H9 (cell line): ENCODE measurements around the gene CEP164. TPM values are rescaled to one million over a fixed set of nuclear protein-coding genes. Genes with fewer than 3 reads are reported as not detected.

ENCODE experiments used
- DNase-seq: peaks from one replicate; pipeline ENCODE4 v3.0.0-alpha.2; 2017
- H2AFZ ChIP-seq: one replicate; pipeline ENCODE4 v1.6.1; 2013; ENCODE audit warnings: mild to moderate bottlenecking, low read length, control low read depth, moderate library complexity
- H2AK5ac ChIP-seq: 2 replicates; pipeline ENCODE4 v1.6.1; 2013; ENCODE audit warnings: low read length, control low read depth, mixed read lengths; ENCODE audit not compliant: insufficient read length
- H2BK120ac ChIP-seq: one replicate; pipeline ENCODE4 v1.6.1; 2013; ENCODE audit warnings: low read depth, mild to moderate bottlenecking, low read length, control low read depth, inconsistent platforms; ENCODE audit not compliant: poor library complexity, severe bottlenecking
- H2BK12ac ChIP-seq: 2 replicates; pipeline ENCODE4 v1.6.1; 2013; ENCODE audit warnings: low read length, control low read depth, mixed read lengths, low read depth; ENCODE audit not compliant: insufficient read length
- H2BK15ac ChIP-seq: 2 replicates; pipeline ENCODE4 v1.6.1; 2013; ENCODE audit warnings: low read depth, low read length, control low read depth
- H2BK20ac ChIP-seq: one replicate; pipeline ENCODE4 v1.6.1; 2013; ENCODE audit warnings: low read depth, mild to moderate bottlenecking, low read length, control low read depth, inconsistent platforms; ENCODE audit not compliant: poor library complexity, severe bottlenecking
- H2BK5ac ChIP-seq: 2 replicates; pipeline ENCODE4 v1.6.1; 2013; ENCODE audit warnings: low read length, control low read depth, mixed read lengths; ENCODE audit not compliant: insufficient read length
- H3K14ac ChIP-seq: 2 replicates; pipeline ENCODE4 v1.6.1; 2013; ENCODE audit warnings: low read length, control low read depth; ENCODE audit not compliant: insufficient read depth
- H3K18ac ChIP-seq: 2 replicates; pipeline ENCODE4 v1.6.1; 2013; ENCODE audit warnings: low read depth, mild to moderate bottlenecking, mixed read lengths, low read length, control low read depth; ENCODE audit not compliant: insufficient read length
- H3K23ac ChIP-seq: 2 replicates; pipeline ENCODE4 v1.6.1; 2013; ENCODE audit warnings: low read length, control low read depth, mixed read lengths, low read depth; ENCODE audit not compliant: insufficient read length
- H3K23me2 ChIP-seq: 2 replicates; pipeline ENCODE4 v1.6.1; 2013; ENCODE audit warnings: low read depth, mild to moderate bottlenecking, mixed read lengths, low read length, control low read depth; ENCODE audit not compliant: insufficient read length, poor library complexity, severe bottlenecking
- H3K27ac ChIP-seq: 2 replicates; pipeline ENCODE4 v1.5.1; 2013; ENCODE audit warnings: low read length, control low read depth, mixed read lengths, low read depth; ENCODE audit not compliant: insufficient read length
- H3K27me3 ChIP-seq: 2 replicates; pipeline ENCODE4 v1.6.1; 2013; ENCODE audit warnings: low read length, control low read depth, inconsistent platforms; ENCODE audit not compliant: insufficient read depth
- H3K4ac ChIP-seq: 2 replicates; pipeline ENCODE4 v1.6.1; 2013; ENCODE audit warnings: low read depth, mild to moderate bottlenecking, control low read depth, inconsistent platforms, low read length, moderate library complexity
- H3K4me1 ChIP-seq: 2 replicates; pipeline ENCODE4 v1.6.1; 2013; ENCODE audit warnings: low read length, control low read depth, inconsistent platforms; ENCODE audit not compliant: insufficient read depth
- H3K4me2 ChIP-seq: 2 replicates; pipeline ENCODE4 v1.6.1; 2013; ENCODE audit warnings: low read length, control low read depth, mixed read lengths; ENCODE audit not compliant: insufficient read length, insufficient read depth
- H3K56ac ChIP-seq: 2 replicates; pipeline ENCODE4 v1.6.1; 2013; ENCODE audit warnings: low read depth, mild to moderate bottlenecking, mixed read lengths, low read length, control low read depth; ENCODE audit not compliant: insufficient read length
- H3K79me1 ChIP-seq: 2 replicates; pipeline ENCODE4 v1.6.1; 2013; ENCODE audit warnings: low read depth, mild to moderate bottlenecking, moderate library complexity, low read length, control low read depth, inconsistent platforms; ENCODE audit not compliant: insufficient read depth, poor library complexity, severe bottlenecking
- H3K79me2 ChIP-seq: 2 replicates; pipeline ENCODE4 v1.6.1; 2013; ENCODE audit warnings: low read length, control low read depth, inconsistent platforms; ENCODE audit not compliant: insufficient read depth
- H3K9ac ChIP-seq: 2 replicates; pipeline ENCODE4 v1.6.1; 2013; ENCODE audit warnings: low read length, control low read depth, mixed read lengths; ENCODE audit not compliant: insufficient read length; ENCODE audit errors: extremely low read depth
- H3K9me3 ChIP-seq: one replicate; pipeline ENCODE4 v1.6.1; 2013; ENCODE audit warnings: low read depth, low read length, inconsistent platforms; ENCODE audit not compliant: control insufficient read depth
- H3T11ph ChIP-seq: one replicate; pipeline ENCODE4 v1.6.1; 2013; ENCODE audit warnings: mild to moderate bottlenecking, low read length, control low read depth, inconsistent platforms
- H4K20me1 ChIP-seq: one replicate; pipeline ENCODE4 v1.6.1; 2013; ENCODE audit not compliant: control insufficient read depth, insufficient read length, insufficient read depth
- H4K5ac ChIP-seq: 2 replicates; pipeline ENCODE4 v1.6.1; 2013; ENCODE audit warnings: low read depth, mild to moderate bottlenecking, mixed read lengths, low read length, control low read depth; ENCODE audit not compliant: insufficient read length
- H4K8ac ChIP-seq: replicated peaks from 2 replicates; pipeline ENCODE4 v1.6.1; 2013; ENCODE audit warnings: low read length, control low read depth, mixed read lengths, low read depth; ENCODE audit not compliant: insufficient read length
- H4K91ac ChIP-seq: 2 replicates; pipeline ENCODE4 v1.6.1; 2013; ENCODE audit warnings: low read depth, mild to moderate bottlenecking, moderate library complexity, mixed read lengths, low read length, control low read depth; ENCODE audit not compliant: insufficient read length
- H3K27ac Mint-ChIP-seq, 3 experiments: 2 replicates in 2 of 3; 3 replicates in 1 of 3; pipeline ENCODE4 v1.8.0; 2020 to 2021; ENCODE audit warnings: mixed read lengths in 3 of 3, mild to moderate bottlenecking in 1 of 3, moderate library complexity in 1 of 3
- H3K27me3 Mint-ChIP-seq: 2 replicates; pipeline ENCODE4 v1.8.0; 2021; ENCODE audit warnings: low read depth, mild to moderate bottlenecking, moderate library complexity, mixed read lengths
- H3K36me3 Mint-ChIP-seq, 3 experiments: 2 replicates in 2 of 3; 3 replicates in 1 of 3; pipeline ENCODE4 v1.8.0; 2020 to 2021; ENCODE audit warnings: low read depth in 3 of 3, mixed read lengths in 3 of 3; ENCODE audit not compliant: insufficient read depth in 1 of 3
- H3K4me1 Mint-ChIP-seq, 2 experiments: 2 replicates each; pipeline ENCODE4 v1.8.0; 2020; ENCODE audit warnings: mixed read lengths in 2 of 2
- H3K4me3 Mint-ChIP-seq, 2 experiments: 2 replicates in 1 of 2; 3 replicates in 1 of 2; pipeline ENCODE4 v1.8.0; 2020 to 2021; ENCODE audit warnings: mild to moderate bottlenecking in 2 of 2, mixed read lengths in 2 of 2, moderate library complexity in 1 of 2
- H3K9me3 Mint-ChIP-seq, 2 experiments: 2 replicates in 1 of 2; 3 replicates in 1 of 2; pipeline ENCODE4 v1.8.0; 2020; ENCODE audit warnings: mild to moderate bottlenecking in 2 of 2, mixed read lengths in 2 of 2, moderate library complexity in 1 of 2
- WGBS: extraction: QIAGEN DNeasy Blood & Tissue Kit; methylation state at CpG from one replicate; pipeline ENCODE4 v1.1.7; 2013; ENCODE audit warnings: missing lambda C conversion rate, low lambda C conversion rate, mixed read lengths; ENCODE audit not compliant: insufficient read length; ENCODE audit errors: extremely low coverage; 5-methylcytosine and 5-hydroxymethylcytosine counted together
- total RNA-seq: library from RNA; stranded (reverse); gene quantifications from 2 replicates; pipeline ENCODE4 v1.2.1, GENCODE V29; 2021
- TF ChIP-seq, protein P1 (sequence below): fragments of 200-600 bp; sonication (generic); conservative IDR thresholded peaks from 3 replicates; pipeline ENCODE4 v1.8.0; 2021; ENCODE audit warnings: antibody characterized with exemption, mild to moderate bottlenecking

CEP164 gene
- total RNA-seq, 1 experiment from 2014 or later, result 24.9 TPM

DNA sequence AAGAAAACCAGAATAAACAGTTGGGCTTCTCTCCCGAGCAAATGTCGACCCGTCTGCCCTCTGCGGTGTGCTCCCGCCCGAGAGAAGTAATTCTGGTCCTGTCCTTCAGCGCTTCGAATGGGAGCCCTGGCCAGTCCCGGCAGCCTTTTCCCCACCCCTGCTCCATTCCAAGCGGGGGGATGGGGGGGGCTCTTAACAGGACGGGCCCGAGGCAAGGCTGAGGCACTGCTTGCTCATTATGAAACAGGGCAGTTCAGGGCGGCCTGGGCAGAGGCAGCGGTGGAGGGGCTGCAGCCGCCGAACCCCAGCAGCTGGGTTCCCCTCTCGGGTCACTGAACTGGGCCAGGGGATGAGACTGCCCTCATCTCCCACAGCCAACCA, 27.4 kb upstream of the CEP164 start:
- H3K27ac ChIP-seq, result no peak overlapping the region
- H3K27ac Mint-ChIP-seq, result peak overlapping the region; percentile 34 to 75 (median 51); a peak in 4 of 7 replicates

More for the DNA sequence above, 27.4 kb upstream of the CEP164 start:
- H2BK12ac ChIP-seq, result no peak overlapping the region
- no peak overlapping the region for H2BK5ac ChIP-seq
- H4K8ac ChIP-seq, result no peak overlapping the region
- no peak overlapping the region for H3K56ac ChIP-seq
- H2AFZ ChIP-seq, result no peak overlapping the region
- H4K20me1 ChIP-seq, result no peaks in the 10 kb centered on the region
- no peak overlapping the region for H3K4ac ChIP-seq
- no peaks in the 10 kb centered on the region for H3K9me3 Mint-ChIP-seq
- H3K9me3 ChIP-seq, result no peaks in the 10 kb centered on the region
- no peak overlapping the region for H2BK20ac ChIP-seq
- peaks cover 39 to 40% of the 10 kb centered on the region in 2 experiments for H3K4me1 Mint-ChIP-seq
- no peak overlapping the region for H3K9ac ChIP-seq
- no peak overlapping the region for H4K5ac ChIP-seq
- H4K91ac ChIP-seq, result no peak overlapping the region
- H3K36me3 Mint-ChIP-seq, result 0 out of 7 replicates have a peak, but pooled peaks cover 0 to 2% (median 0%) of the 10 kb centered on the region in 3 experiments
- H3K79me1 ChIP-seq, result no peaks in the 10 kb centered on the region
- H2AK5ac ChIP-seq, result no peak overlapping the region
- WGBS, result no CpG with 5 or more reads among the region's 17 CpGs
- peak overlapping the region; percentile 56 for H3K18ac ChIP-seq
- no peaks in the 10 kb centered on the region for H3K27me3 ChIP-seq
- no peak overlapping the region for H3K4me2 ChIP-seq
- H3K79me2 ChIP-seq, result no peaks in the 10 kb centered on the region
- peak; percentile 63 for DNase-seq
- H3K14ac ChIP-seq, result no peak overlapping the region
- H3T11ph ChIP-seq, result no peak overlapping the region
- TF ChIP-seq, protein P1, sequence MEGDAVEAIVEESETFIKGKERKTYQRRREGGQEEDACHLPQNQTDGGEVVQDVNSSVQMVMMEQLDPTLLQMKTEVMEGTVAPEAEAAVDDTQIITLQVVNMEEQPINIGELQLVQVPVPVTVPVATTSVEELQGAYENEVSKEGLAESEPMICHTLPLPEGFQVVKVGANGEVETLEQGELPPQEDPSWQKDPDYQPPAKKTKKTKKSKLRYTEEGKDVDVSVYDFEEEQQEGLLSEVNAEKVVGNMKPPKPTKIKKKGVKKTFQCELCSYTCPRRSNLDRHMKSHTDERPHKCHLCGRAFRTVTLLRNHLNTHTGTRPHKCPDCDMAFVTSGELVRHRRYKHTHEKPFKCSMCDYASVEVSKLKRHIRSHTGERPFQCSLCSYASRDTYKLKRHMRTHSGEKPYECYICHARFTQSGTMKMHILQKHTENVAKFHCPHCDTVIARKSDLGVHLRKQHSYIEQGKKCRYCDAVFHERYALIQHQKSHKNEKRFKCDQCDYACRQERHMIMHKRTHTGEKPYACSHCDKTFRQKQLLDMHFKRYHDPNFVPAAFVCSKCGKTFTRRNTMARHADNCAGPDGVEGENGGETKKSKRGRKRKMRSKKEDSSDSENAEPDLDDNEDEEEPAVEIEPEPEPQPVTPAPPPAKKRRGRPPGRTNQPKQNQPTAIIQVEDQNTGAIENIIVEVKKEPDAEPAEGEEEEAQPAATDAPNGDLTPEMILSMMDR, result no peak
- H3K4me1 ChIP-seq, result peaks cover 7% of the 10 kb centered on the region; the same call in 1 of the 2 replicates
- no peaks in the 10 kb centered on the region for H3K23me2 ChIP-seq
- H2BK15ac ChIP-seq, result no peak overlapping the region
- H3K23ac ChIP-seq, result no peak overlapping the region
- no peak overlapping the region for H2BK120ac ChIP-seq
- no peak overlapping the region for H3K4me3 Mint-ChIP-seq
- H3K27me3 Mint-ChIP-seq, result no peaks in the 10 kb centered on the region; the same call in 1 of the 2 replicates
